Frontal cortex (tissue), 4 donors: Measurements from ENCODE around the gene AKAP6. TPM values are rescaled to one million over a fixed set of nuclear protein-coding genes. Genes with fewer than 3 reads are reported as not detected.
A peak's percentile ranks its signal among the peaks of the same experiment; 100 is the strongest.
"Not testable (repeated sequence)": the region's sequence is repeated elsewhere in the genome, so short reads cannot be mapped to it uniquely, and the experiment has no call there.

ENCODE experiments used
- DNase-seq, 2 donors: peaks; one replicate each; pipeline ENCODE4 v3.0.0; 2012; ENCODE audit warnings: low spot score in 2 of 2
- FAIRE-seq: peaks from 2 replicates; lab custom pipeline; 2012; peaks lifted over from hg19 to GRCh38; lab: Jason Lieb, UNC
- total RNA-seq: library from RNA; depleted of rRNA; stranded (reverse); fragments of >200 nt; gene quantifications from one replicate; pipeline ENCODE4 v1.2.3, GENCODE V29; 2014
- donor health status: control.
- donor health status: control.
- donor health status: control.

The AKAP6 gene
- total RNA-seq, 1 donor from 2014 or later, result 102 TPM

DNA sequence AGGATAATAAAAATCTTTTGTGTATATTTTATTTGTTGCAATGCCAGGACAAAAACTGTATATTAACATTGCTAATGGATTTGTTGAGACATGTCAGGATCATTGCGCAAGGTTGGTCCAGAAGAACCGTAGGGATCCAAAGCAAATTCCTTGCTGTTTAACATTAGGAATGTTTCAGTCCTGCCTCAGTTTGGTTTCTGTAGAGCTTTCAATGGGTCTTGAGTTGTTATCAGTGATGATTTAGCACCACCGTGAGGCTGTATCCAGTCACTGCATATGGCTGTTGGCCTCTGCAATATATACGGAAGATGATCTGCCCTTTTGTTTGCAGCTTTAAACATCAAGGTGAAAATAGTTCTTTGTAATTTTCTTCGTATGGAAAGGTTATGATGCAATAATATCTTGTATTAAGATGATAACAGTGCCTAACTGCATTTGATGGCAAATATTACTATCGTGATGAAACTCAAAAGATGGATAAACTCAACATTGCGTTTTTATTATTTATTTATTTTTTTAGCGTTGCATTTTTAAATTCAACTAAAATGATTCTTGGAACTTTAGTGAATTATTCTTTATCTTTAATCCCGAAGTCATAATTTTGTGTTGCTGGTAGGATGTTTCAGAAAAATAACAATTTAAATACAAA is 231.2 kb downstream of the AKAP6 start:
- DNase-seq (peak; percentile 19 to 35), FAIRE-seq (peak; percentile 70)

GRCh38 chr14:32561520-32561919 is 232.4 kb downstream of the AKAP6 start:
- FAIRE-seq (no peak), DNase-seq (no peak)

DNA sequence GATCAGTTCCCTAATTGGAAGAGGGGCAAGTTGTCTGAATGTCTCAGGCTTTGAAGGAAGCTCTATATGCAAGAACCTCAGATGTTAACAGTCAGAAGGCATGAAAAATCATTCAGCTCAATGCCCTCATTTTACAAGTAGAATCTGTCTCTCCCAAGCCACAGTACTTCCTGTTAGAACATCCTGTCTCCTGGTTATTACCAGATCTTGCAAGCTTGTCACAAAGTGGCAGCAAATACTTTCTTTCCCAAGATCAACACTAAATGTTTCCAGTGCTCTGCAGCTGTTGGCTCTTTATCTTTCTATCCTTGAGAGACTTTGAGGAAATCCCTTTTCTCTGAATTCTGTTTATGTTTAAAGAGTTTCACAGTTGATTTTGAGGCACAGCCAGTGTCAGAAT is 235.5 kb downstream of the AKAP6 start:
- no peak for FAIRE-seq
- no peak for DNase-seq

GRCh38 chr14:32565256-32565655 is 236.2 kb downstream of the AKAP6 start:
- no peak for DNase-seq
- FAIRE-seq, result no peak

DNA sequence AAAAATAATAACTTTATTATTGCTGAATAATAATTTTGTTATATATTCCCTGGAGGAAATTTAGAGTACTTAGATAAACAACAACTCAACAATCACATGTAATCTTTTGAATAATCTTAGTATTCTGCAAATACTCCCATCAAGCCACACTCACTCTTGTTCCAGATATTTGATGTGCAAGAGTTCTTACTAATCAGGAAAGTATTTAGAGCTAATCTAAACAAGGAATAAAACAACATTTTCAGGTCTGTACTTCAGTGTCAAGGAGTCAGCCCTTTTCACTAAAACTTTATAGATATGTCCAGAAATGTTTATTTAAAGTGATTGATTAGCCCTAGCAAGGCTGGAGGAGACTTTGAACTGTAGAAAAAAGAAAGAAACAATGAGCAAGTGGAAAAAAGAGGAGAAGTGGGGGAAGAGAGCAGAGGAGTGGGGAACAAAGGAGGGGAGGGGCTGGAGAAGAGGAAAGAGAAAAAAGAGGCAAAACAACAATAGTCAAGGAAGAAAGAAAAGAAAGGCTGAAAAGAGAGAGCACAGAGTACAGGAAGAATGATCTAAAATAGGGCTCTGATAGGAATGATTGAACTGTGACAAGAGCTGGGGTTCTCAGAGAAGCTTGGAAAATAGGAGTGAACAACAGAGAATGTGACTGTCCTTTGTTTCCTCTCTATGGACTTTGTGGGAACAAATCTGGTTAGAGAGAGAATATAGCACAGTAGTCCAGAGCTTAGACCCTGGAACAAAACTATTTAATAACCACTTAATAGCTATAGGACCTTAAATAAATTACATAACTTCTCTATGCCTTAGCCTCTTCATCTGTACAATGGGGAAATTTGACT is 238.7 kb downstream of the AKAP6 start:
- DNase-seq, result no peak
- FAIRE-seq, result peak; percentile 43

GRCh38 chr14:32571551-32571950 is 242.5 kb downstream of the AKAP6 start:
- FAIRE-seq, result no peak
- no peak for DNase-seq

- DNase-seq (no peak), FAIRE-seq (no peak)
Measured at GRCh38 chr14:32571995-32572866, 243.1 kb downstream of the AKAP6 start.

DNA sequence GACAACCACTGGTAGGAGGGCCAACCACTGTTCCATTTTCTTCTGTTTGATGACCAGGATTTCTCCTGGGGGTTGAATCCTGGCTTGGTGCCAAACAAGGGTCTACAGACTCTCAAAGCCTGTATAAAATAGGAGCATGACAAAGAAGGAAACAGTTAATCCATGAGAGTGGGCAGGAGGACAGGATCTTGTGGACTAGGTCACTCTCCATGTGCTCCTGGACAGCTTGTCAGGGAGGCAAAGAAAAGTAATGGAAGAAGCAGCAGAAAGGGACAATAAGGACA is 243.7 kb downstream of the AKAP6 start:
- DNase-seq (no peak), FAIRE-seq (no peak)

- no peak for DNase-seq
- FAIRE-seq, result no peak
Measured at GRCh38 chr14:32574269-32574668, 245.2 kb downstream of the AKAP6 start.

- peak; percentile 93 for FAIRE-seq
Measured at GRCh38 chr14:32576088-32576795, 247.1 kb downstream of the AKAP6 start.

DNA sequence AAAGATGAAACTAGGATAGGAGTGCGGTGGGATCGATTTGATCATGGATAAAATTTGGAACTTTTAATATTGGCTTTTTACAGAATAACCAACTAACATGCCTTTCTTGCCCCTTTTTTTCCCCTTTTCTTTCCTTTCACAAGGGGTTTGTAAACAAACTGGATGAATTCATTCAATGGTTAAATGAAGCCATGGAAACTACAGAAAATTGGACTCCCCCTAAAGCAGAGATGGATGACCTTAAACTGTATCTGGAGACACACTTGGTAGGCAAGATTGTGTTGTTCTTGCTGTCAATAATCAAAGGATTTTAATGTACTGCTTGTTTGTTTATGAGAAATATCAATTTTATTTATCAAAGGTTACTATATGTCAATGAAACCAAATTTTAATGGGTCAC is 247.9 kb downstream of the AKAP6 start:
- DNase-seq (no peak), FAIRE-seq (no peak)

More at GRCh38 chr14:32576088-32576795, 247.1 kb downstream of the AKAP6 start:
- DNase-seq, result peak; percentile 23 to 29

DNA sequence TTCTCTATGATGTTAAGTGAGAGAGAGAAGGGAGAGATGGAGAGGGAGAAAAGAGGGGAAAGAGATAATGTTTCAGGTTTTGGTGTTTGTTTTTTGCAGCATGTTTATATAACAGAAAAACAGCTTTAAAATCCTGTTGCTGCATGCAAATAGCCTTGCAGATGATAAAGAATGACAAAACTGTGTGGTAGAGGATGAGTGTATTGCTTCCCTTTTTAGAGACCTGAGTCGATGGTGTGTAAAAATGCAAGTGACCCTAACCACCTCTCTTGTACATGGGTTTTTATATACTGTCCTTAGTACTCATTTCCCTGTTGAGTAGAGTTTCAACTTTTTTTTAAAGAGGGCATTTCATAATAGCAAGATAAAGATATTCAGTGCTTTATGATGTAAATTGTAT is 249.1 kb downstream of the AKAP6 start:
- FAIRE-seq (no peak), DNase-seq (no peak)

GRCh38 chr14:32583427-32583826 is 254.3 kb downstream of the AKAP6 start:
- FAIRE-seq, DNase-seq: not testable (repeated sequence)

DNA sequence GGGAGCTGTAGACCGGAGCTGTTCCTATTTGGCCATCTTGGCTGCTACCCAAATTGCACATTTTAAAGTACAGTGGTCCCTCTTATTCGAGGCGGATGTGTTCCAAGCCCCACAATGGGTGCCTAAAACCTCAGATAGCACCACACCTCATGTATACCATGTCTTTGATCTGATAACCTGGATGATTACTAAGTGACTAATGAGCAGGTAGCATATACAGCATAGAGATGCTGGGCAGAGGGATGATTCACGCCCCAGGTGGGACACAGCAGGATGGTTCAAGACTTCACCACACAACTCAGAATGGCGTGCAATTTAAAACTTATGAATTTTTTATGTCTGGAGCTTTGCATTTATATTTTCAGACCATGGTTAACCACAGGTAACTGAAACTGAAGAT is 255.0 kb downstream of the AKAP6 start:
- FAIRE-seq, result no peak

DNA sequence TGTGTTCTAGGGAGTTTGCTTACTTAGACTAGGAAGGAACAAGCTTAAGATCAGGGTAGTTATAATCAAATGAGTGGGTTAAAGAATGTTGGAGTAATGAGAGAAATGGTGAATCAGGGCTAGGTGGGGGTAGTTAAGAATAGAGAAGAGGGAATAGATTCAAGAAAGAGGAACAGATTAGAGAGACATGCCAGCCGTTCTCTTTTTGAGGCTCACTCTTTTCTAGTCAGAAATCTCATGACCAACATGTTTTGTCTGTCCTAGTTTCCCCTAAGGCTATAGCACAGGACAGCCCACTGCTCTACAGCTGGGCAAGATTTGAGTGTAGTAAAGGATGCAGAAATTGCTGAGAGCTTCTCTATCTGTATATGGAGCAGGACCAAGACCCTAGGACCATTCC is 258.4 kb downstream of the AKAP6 start:
- FAIRE-seq (no peak), DNase-seq (no peak)

More for the DNA sequence above, 255.0 kb downstream of the AKAP6 start:
- no peak for DNase-seq

GRCh38 chr14:32588448-32589320 is 259.6 kb downstream of the AKAP6 start:
- DNase-seq, result no peak
- FAIRE-seq, result peak; percentile 31

GRCh38 chr14:32590157-32590556 is 261.1 kb downstream of the AKAP6 start:
- FAIRE-seq (no peak), DNase-seq (no peak)

- DNase-seq, result no peak
- no peak for FAIRE-seq
Measured at GRCh38 chr14:32593290-32593942, 264.3 kb downstream of the AKAP6 start.

GRCh38 chr14:32594766-32595165 is 265.7 kb downstream of the AKAP6 start:
- no peak for FAIRE-seq
- no peak for DNase-seq
